Mesenchymal stem cell (in vitro differentiated cells and primary cell): ENCODE results near the gene C3orf20.
"Not testable (repeated sequence)": the region's sequence is repeated elsewhere in the genome, so short reads cannot be mapped to it uniquely, and the experiment has no call there.

Source experiments
- DNase-seq: peaks from one replicate; pipeline ENCODE4 v3.0.0-alpha.2; 2013
- H2AFZ ChIP-seq: one replicate; pipeline ENCODE4 v1.6.1; 2013; ENCODE audit warnings: low read depth, mild to moderate bottlenecking, control low read depth, inconsistent platforms, low read length, moderate library complexity
- H2AK5ac ChIP-seq: 2 replicates; pipeline ENCODE4 v1.6.1; 2013; ENCODE audit warnings: low read length, moderate library complexity, mild to moderate bottlenecking, inconsistent platforms; ENCODE audit not compliant: severe bottlenecking
- H2BK120ac ChIP-seq: one replicate; pipeline ENCODE4 v1.6.1; 2013; ENCODE audit warnings: low read depth, mild to moderate bottlenecking, inconsistent platforms, low read length, moderate library complexity
- H2BK12ac ChIP-seq, 2 experiments: one replicate each; pipeline ENCODE4 v1.6.1; 2013; ENCODE audit warnings: inconsistent platforms in 2 of 2, low read length in 2 of 2, mild to moderate bottlenecking in 2 of 2, moderate library complexity in 2 of 2, control low read depth in 1 of 2
- H2BK15ac ChIP-seq: one replicate; pipeline ENCODE4 v1.6.1; 2013; ENCODE audit warnings: mild to moderate bottlenecking, low read depth, inconsistent platforms; ENCODE audit not compliant: poor library complexity, severe bottlenecking
- H2BK5ac ChIP-seq: 2 replicates; pipeline ENCODE4 v1.6.1; 2013; ENCODE audit warnings: low read depth, mild to moderate bottlenecking, low read length, control low read depth, inconsistent platforms; ENCODE audit not compliant: poor library complexity, severe bottlenecking
- H3K14ac ChIP-seq, 2 experiments: one replicate each; pipeline ENCODE4 v1.6.1; 2013; ENCODE audit warnings: inconsistent platforms in 2 of 2, low read length in 2 of 2, control low read depth in 1 of 2, mild to moderate bottlenecking in 1 of 2, moderate library complexity in 1 of 2
- H3K18ac ChIP-seq, 2 experiments: one replicate each; pipeline ENCODE4 v1.6.1; 2013; ENCODE audit warnings: inconsistent platforms in 2 of 2, low read length in 2 of 2, control low read depth in 1 of 2, low read depth in 1 of 2, mild to moderate bottlenecking in 1 of 2
- H3K23ac ChIP-seq, 2 experiments: one replicate each; pipeline ENCODE4 v1.6.1; 2013; ENCODE audit warnings: inconsistent platforms in 2 of 2, low read length in 2 of 2, mild to moderate bottlenecking in 2 of 2, moderate library complexity in 2 of 2, control low read depth in 1 of 2
- H3K27ac ChIP-seq: 2 replicates; pipeline ENCODE4 v1.5.1; 2013; ENCODE audit warnings: mild to moderate bottlenecking, moderate library complexity, low read length, control low read depth, inconsistent platforms; ENCODE audit not compliant: poor library complexity, severe bottlenecking
- H3K27me3 ChIP-seq, 2 experiments: 2 replicates each; pipeline versions ENCODE4 v1.6.1 to v1.7.0; 2013; ENCODE audit warnings: low read length in 2 of 2, mild to moderate bottlenecking in 2 of 2, moderate library complexity in 2 of 2, control low read depth in 1 of 2, inconsistent platforms in 1 of 2; ENCODE audit not compliant: control insufficient read depth in 1 of 2, insufficient read depth in 1 of 2
- H3K36me3 ChIP-seq, 2 experiments: 2 replicates each; pipeline versions ENCODE4 v1.6.1 to v1.7.0; 2013; ENCODE audit warnings: low read length in 2 of 2, control low read depth in 1 of 2, inconsistent platforms in 1 of 2, low read depth in 1 of 2, mild to moderate bottlenecking in 1 of 2; ENCODE audit not compliant: insufficient read depth in 2 of 2, control insufficient read depth in 1 of 2
- H3K4ac ChIP-seq, 2 experiments: one replicate each; pipeline ENCODE4 v1.6.1; 2013; ENCODE audit warnings: inconsistent platforms in 2 of 2, low read length in 2 of 2, mild to moderate bottlenecking in 2 of 2, moderate library complexity in 2 of 2, control low read depth in 1 of 2, low read depth in 1 of 2
- H3K4me1 ChIP-seq: 2 replicates; pipeline ENCODE4 v1.6.1; 2013; ENCODE audit warnings: low read depth, low read length, control low read depth; ENCODE audit not compliant: control insufficient read depth, insufficient read depth
- H3K4me2 ChIP-seq: 2 replicates; pipeline ENCODE4 v1.6.1; 2013; ENCODE audit warnings: low read length, mild to moderate bottlenecking, inconsistent platforms; ENCODE audit not compliant: poor library complexity, severe bottlenecking
- H3K4me3 ChIP-seq, 2 experiments: 2 replicates each; pipeline versions ENCODE4 v1.5.1 to v1.7.0; 2013; ENCODE audit warnings: low read length in 2 of 2, mild to moderate bottlenecking in 2 of 2, control low read depth in 1 of 2, low read depth in 1 of 2; ENCODE audit not compliant: insufficient read depth in 1 of 2
- H3K79me1 ChIP-seq: replicated peaks from 2 replicates; pipeline ENCODE4 v1.6.1; 2013; ENCODE audit warnings: mild to moderate bottlenecking, control low read depth, low read length, inconsistent platforms; ENCODE audit not compliant: poor library complexity, severe bottlenecking
- H3K9ac ChIP-seq: 2 replicates; pipeline ENCODE4 v1.7.0; 2013; ENCODE audit warnings: mild to moderate bottlenecking, low read length, moderate library complexity
- H3K9me3 ChIP-seq: 2 replicates; pipeline ENCODE4 v1.7.0; 2013; ENCODE audit warnings: mild to moderate bottlenecking, low read length; ENCODE audit not compliant: control insufficient read depth
- H4K8ac ChIP-seq: one replicate; pipeline ENCODE4 v1.6.1; 2013; ENCODE audit warnings: inconsistent platforms, mild to moderate bottlenecking, low read length, moderate library complexity
- H4K91ac ChIP-seq: one replicate; pipeline ENCODE4 v1.6.1; 2013; ENCODE audit warnings: mild to moderate bottlenecking, low read length, inconsistent platforms
- WGBS: methylation state at CpG from one replicate; pipeline ENCODE4 v1.1.7; 2013; ENCODE audit warnings: mixed read lengths; 5-methylcytosine and 5-hydroxymethylcytosine counted together

The C3orf20 gene

DNA sequence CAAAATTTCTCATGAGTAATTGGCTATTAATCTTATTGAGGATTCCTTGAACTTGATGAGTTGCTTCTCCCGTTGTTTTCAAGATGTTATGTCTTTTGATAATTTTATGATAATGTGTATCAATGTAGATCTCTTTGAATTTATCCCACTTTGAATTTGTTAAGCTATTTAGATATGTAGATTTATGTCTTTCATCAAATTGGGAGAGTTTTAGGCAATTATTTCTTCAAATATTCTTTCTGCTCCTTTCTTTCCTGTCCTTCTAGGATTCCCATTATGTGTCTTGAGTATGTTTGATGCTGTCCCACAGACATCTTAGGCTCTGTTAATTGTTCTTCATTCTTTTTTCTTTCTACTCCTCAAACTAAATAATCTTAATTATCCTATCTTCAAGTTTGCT, 75.7 kb downstream of the C3orf20 start:
- Histone ChIP-seq H4K91ac (no peak overlapping the region), H3K23ac (no peak overlapping the region), H3K18ac (no peak overlapping the region), H2BK12ac (no peak overlapping the region), H3K4me3 (no peak overlapping the region), H3K9me3 (peaks cover 21% of the 10 kb centered on the region), H2BK120ac (no peak overlapping the region), H2AFZ (no peak overlapping the region), H2BK5ac (no peak overlapping the region), H3K36me3 (no peaks in the 10 kb centered on the region), H3K4me1 (no peaks in the 10 kb centered on the region), H3K27me3 (peaks cover 0 to 26% of the 10 kb centered on the region in 2 experiments), H3K79me1 (no peaks in the 10 kb centered on the region), H3K9ac (no peak overlapping the region), H4K8ac (no peak overlapping the region), H3K27ac (no peak overlapping the region), H3K14ac (no peak overlapping the region), H3K4ac (no peak overlapping the region), H2BK15ac (no peak overlapping the region), H3K4me2 (no peak overlapping the region), H2AK5ac (no peak overlapping the region)
- DNase-seq: no peak
- no CpG with 5 or more reads among the region's 1 CpG for WGBS

DNA sequence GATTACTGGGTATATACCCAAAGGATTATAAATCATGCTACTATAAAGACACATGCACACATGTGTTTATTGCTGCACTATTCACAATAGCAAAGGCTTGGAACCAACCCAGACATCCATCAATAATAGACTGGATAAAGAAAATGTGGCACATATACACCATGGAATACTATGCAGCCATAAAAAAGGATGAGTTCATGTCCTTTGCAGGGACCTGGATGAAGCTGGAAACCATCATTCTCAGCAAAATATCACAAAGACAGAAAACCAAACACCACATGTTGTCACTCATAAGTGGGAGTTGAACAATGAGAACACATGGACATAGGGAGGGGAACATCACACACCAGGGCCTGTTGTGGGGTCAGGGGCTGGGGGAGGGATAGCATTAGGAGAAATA, 78.0 kb downstream of the C3orf20 start:
- not testable (repeated sequence) for DNase-seq, H3K36me3 ChIP-seq, H3K9ac ChIP-seq, H3K4me3 ChIP-seq, H2AFZ ChIP-seq, H4K91ac ChIP-seq, H3K4me2 ChIP-seq, H2AK5ac ChIP-seq, H3K23ac ChIP-seq, H3K4ac ChIP-seq, H2BK15ac ChIP-seq, H4K8ac ChIP-seq, H2BK5ac ChIP-seq, H2BK12ac ChIP-seq, H3K14ac ChIP-seq, H3K27ac ChIP-seq, H2BK120ac ChIP-seq, H3K79me1 ChIP-seq, H3K4me1 ChIP-seq, H3K18ac ChIP-seq
- Histone ChIP-seq H3K9me3 (peaks cover 21% of the 10 kb centered on the region), H3K27me3 (peaks cover 0 to 16% of the 10 kb centered on the region in 2 experiments)

DNA sequence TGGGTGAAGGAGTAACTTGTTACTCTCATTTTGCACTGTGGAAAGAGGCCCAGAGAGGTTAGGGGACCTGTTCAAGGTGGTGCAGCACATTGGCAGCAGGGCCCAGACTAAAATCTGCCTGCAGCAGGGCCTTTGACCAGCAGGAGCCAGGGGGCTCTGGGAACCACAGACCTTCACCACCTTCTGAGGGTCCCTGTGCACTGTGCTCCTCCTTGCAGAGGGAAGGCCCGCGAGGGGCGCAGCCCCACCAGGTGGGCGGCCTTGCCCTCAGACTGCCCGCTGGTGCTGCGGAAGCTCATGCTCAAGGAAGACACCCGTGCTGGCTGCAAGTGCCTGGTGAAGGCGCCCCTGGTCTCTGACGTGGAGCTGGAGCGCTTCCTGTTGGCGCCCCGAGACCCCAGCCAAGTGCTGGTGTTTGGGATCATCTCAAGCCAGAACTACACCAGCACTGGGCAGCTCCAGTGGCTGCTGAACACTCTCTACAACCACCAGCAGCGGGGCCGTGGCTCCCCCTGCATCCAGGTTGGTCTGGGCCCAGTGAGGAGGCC, 82.3 kb downstream of the C3orf20 start:
- 82% methylated on average over 14 of the region's 14 CpGs for WGBS
- H3K4me1 ChIP-seq: no peaks in the 10 kb centered on the region
- no peak overlapping the region for H3K27ac ChIP-seq
- no peak overlapping the region for H3K14ac ChIP-seq
- no peak overlapping the region for H4K91ac ChIP-seq
- no peak overlapping the region for H3K4ac ChIP-seq
- no peak overlapping the region for H2AK5ac ChIP-seq
- no peak overlapping the region for H3K18ac ChIP-seq
- no peaks in the 10 kb centered on the region for H3K9me3 ChIP-seq
- no peak overlapping the region for H3K4me2 ChIP-seq
- no peak overlapping the region for H3K9ac ChIP-seq
- no peak overlapping the region for H2BK15ac ChIP-seq
- no peak for DNase-seq
- no peaks in the 10 kb centered on the region for H3K36me3 ChIP-seq
- no peak overlapping the region for H2BK120ac ChIP-seq
- H3K23ac ChIP-seq: no peak overlapping the region
- H2AFZ ChIP-seq: no peak overlapping the region
- H3K4me3 ChIP-seq: no peak overlapping the region
- H3K79me1 ChIP-seq: no peaks in the 10 kb centered on the region
- no peak overlapping the region for H2BK12ac ChIP-seq
- H2BK5ac ChIP-seq: no peak overlapping the region
- no peak overlapping the region for H4K8ac ChIP-seq
- peaks cover 0 to 30% of the 10 kb centered on the region in 2 experiments for H3K27me3 ChIP-seq

DNA sequence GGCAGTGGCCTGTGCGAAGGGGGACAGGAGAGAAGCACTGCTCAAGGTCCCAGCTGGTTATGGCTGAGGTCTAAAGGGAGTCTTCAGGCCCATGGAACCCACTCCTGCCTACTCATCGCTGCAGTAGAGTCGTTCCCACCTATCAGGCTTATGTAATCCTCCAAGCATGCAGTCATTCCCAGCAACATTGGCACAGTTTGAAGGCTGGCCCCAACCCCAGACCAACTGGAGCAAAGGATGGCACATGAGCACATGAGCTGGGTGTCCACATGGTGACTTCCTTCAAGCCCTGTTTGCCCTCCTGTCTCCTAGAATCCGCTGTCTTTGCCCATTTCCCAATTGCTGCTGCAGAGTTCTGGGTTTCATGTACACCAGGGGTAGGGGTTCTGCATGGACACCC, 83.4 kb downstream of the C3orf20 start:
- Histone ChIP-seq H4K91ac (no peak overlapping the region), H3K9ac (no peak overlapping the region), H2BK12ac (no peak overlapping the region), H2AFZ (no peak overlapping the region), H3K79me1 (no peaks in the 10 kb centered on the region), H2BK5ac (no peak overlapping the region), H3K23ac (no peak overlapping the region), H3K14ac (no peak overlapping the region), H3K36me3 (no peaks in the 10 kb centered on the region), H2AK5ac (no peak overlapping the region), H3K4me2 (no peak overlapping the region), H2BK15ac (no peak overlapping the region), H3K4me1 (no peaks in the 10 kb centered on the region), H3K9me3 (no peaks in the 10 kb centered on the region), H2BK120ac (no peak overlapping the region), H3K4me3 (no peak overlapping the region), H3K27ac (no peak overlapping the region), H3K18ac (no peak overlapping the region), H3K27me3 (peaks cover 0 to 37% of the 10 kb centered on the region in 2 experiments), H4K8ac (no peak overlapping the region), H3K4ac (no peak overlapping the region)
- 78% methylated on average over 4 of the region's 4 CpGs for WGBS
- no peak for DNase-seq
